ENCODE data around the gene AGPAT3.

GRCh38 chr21:43933680-43934079 is 68.7 kb downstream of the AGPAT3 start:
- no peak for TF ChIP-seq CTCF (IDR thresholded peaks at IDR 0.05)
- no peak for TF ChIP-seq POLR2AphosphoS5 (IDR thresholded peaks at IDR 0.05)
